Common myeloid progenitor, CD34-positive (primary cell): ENCODE measurements around the gene KIAA0319L.
A peak's percentile ranks its signal among the peaks of the same experiment; 100 is the strongest.

Source experiments
- CTCF ChIA-PET: fragments of 350-600 bp; sonication (Branson Sonifier 250); formaldehyde crosslinking; loops from one replicate; lab custom pipeline; 2021; ENCODE audit warnings: antibody characterized with exemption; lab: Charles Lee
- POLR2A ChIA-PET: fragments of 350-600 bp; sonication (Branson Sonifier 250); formaldehyde crosslinking; loops from one replicate; lab custom pipeline; 2021; ENCODE audit warnings: antibody characterized with exemption; lab: Charles Lee
- DNase-seq, 3 donors: peaks; one replicate each; pipeline versions ENCODE4 v3.0.0 to v3.0.0-alpha.2; 2013
- H3K27ac ChIP-seq, 2 experiments: 1 replicate in 1 of 2; 2 replicates in 1 of 2; pipeline ENCODE4 v1.7.0; 2013; ENCODE audit warnings: inconsistent platforms in 2 of 2, low read length in 2 of 2, mild to moderate bottlenecking in 2 of 2, low read depth in 1 of 2, moderate library complexity in 1 of 2; ENCODE audit not compliant: severe bottlenecking in 2 of 2, insufficient read depth in 1 of 2, poor library complexity in 1 of 2
- H3K27me3 ChIP-seq, 5 experiments: replicated peaks in 2 of 5; 1 replicate in 3 of 5; 2 replicates in 2 of 5; pipeline versions ENCODE4 v1.6.1 to v1.7.0; 2013; ENCODE audit warnings: low read length in 4 of 5, mild to moderate bottlenecking in 2 of 5, moderate library complexity in 2 of 5, inconsistent platforms in 1 of 5; ENCODE audit not compliant: insufficient read depth in 5 of 5, control insufficient read depth in 4 of 5
- H3K36me3 ChIP-seq, 4 experiments: 1 replicate in 2 of 4; 2 replicates in 2 of 4; pipeline versions ENCODE4 v1.6.1 to v1.7.0; 2013; ENCODE audit warnings: low read length in 3 of 4, control low read depth in 1 of 4, mild to moderate bottlenecking in 1 of 4; ENCODE audit not compliant: control insufficient read depth in 4 of 4, insufficient read depth in 4 of 4
- H3K4me1 ChIP-seq, 4 experiments: 1 replicate in 3 of 4; 2 replicates in 1 of 4; pipeline versions ENCODE4 v1.6.1 to v1.7.1; 2013; ENCODE audit warnings: low read length in 3 of 4, mild to moderate bottlenecking in 3 of 4, control low read depth in 1 of 4, inconsistent platforms in 1 of 4, moderate library complexity in 1 of 4; ENCODE audit not compliant: control insufficient read depth in 4 of 4, insufficient read depth in 4 of 4; ENCODE audit errors: control extremely low read depth in 1 of 4
- H3K4me3 ChIP-seq, 7 experiments: 1 replicate in 4 of 7; 2 replicates in 3 of 7; pipeline versions ENCODE4 v1.5.1 to v1.7.0; 2013; ENCODE audit warnings: mild to moderate bottlenecking in 7 of 7, low read length in 6 of 7, moderate library complexity in 6 of 7, inconsistent platforms in 2 of 7, low read depth in 2 of 7, control low read depth in 1 of 7; ENCODE audit not compliant: insufficient read depth in 4 of 7, control insufficient read depth in 1 of 7; ENCODE audit errors: extremely low read depth in 1 of 7
- H3K9me3 ChIP-seq, 5 experiments: 1 replicate in 4 of 5; 2 replicates in 1 of 5; pipeline versions ENCODE4 v1.6.1 to v1.7.1; 2013; ENCODE audit warnings: low read length in 4 of 5, mild to moderate bottlenecking in 2 of 5, inconsistent platforms in 1 of 5, low read depth in 1 of 5, moderate library complexity in 1 of 5; ENCODE audit not compliant: control insufficient read depth in 4 of 5, insufficient read depth in 2 of 5; ENCODE audit errors: control extremely low read depth in 1 of 5
- WGBS: methylation state at CpG from one replicate; pipeline ENCODE4 v1.1.5; 2013; ENCODE audit not compliant: insufficient coverage; 5-methylcytosine and 5-hydroxymethylcytosine counted together

The KIAA0319L gene

DNA sequence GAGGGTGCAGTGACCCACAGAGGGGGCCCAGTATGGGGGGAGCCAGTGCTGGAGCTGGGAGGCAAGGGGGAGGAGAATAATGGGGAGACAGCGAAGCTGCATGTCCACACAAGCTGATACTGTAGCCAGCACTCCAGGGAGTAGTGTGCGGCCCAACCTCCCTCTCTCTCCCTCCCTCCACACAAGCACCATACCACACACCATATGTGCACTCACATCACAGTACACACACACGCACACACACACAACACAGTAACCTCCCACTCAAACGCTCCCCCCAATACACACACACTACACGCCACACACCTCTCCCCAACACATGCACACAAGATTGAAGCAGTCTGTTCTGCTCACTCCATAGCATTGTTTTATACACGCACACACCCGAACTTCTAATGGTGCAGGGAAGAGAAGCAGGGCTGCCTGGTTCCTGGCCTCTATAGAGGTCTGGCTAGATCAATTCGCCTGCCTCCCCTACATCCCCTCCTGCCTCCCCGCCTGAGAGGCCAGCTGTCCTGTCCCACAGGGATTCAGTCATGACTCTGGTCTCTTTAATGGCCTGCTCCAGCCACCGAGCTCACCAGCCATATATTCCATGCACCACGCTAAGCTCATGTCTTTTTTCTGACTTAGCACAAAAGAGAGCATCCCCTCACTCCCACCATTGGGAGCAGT, 4.2 kb upstream of the KIAA0319L start:
- ChIA-PET CTCF (interaction anchor here (0.7 to 1.4 kb wide), 8 partner anchors 8 to 207 kb away, joined by 3 to 5 read pairs (median 4); partner anchors contain the start of gene TFAP2E), POLR2A (no interaction called here)
- WGBS, result 89% methylated on average over 11 of the region's 11 CpGs
- H3K4me3 ChIP-seq, result no peak overlapping the region
- no peak overlapping the region for H3K27ac ChIP-seq
- H3K4me1 ChIP-seq, result peaks cover 1 to 40% (median 34%) of the 10 kb centered on the region in 4 experiments
- no peaks in the 10 kb centered on the region for H3K27me3 ChIP-seq
- H3K9me3 ChIP-seq, result no peaks in the 10 kb centered on the region
- H3K36me3 ChIP-seq, result peaks cover 0 to 58% (median 17%) of the 10 kb centered on the region in 4 experiments
- DNase-seq, result no peak

- H3K9me3 ChIP-seq, result no peaks in the 10 kb centered on the region
- no peak for DNase-seq
- peaks cover 0 to 52% (median 14%) of the 10 kb centered on the region in 4 experiments for H3K36me3 ChIP-seq
- no peak overlapping the region for H3K4me3 ChIP-seq
- ChIA-PET POLR2A (no interaction called here), CTCF (interaction anchor here (0.9 to 1.4 kb wide), 4 partner anchors 11 to 208 kb away, joined by 3 to 5 read pairs (median 3); no protein-coding TSS in a partner anchor)
- peaks cover 8 to 46% (median 42%) of the 10 kb centered on the region in 4 experiments for H3K4me1 ChIP-seq
- H3K27ac ChIP-seq, result no peak overlapping the region
- 95% methylated on average over 39 of the region's 44 CpGs for WGBS
- no peaks in the 10 kb centered on the region for H3K27me3 ChIP-seq
Observed at GRCh38 chr1:35560256-35561225, 3.3 kb upstream of the KIAA0319L start.

DNA sequence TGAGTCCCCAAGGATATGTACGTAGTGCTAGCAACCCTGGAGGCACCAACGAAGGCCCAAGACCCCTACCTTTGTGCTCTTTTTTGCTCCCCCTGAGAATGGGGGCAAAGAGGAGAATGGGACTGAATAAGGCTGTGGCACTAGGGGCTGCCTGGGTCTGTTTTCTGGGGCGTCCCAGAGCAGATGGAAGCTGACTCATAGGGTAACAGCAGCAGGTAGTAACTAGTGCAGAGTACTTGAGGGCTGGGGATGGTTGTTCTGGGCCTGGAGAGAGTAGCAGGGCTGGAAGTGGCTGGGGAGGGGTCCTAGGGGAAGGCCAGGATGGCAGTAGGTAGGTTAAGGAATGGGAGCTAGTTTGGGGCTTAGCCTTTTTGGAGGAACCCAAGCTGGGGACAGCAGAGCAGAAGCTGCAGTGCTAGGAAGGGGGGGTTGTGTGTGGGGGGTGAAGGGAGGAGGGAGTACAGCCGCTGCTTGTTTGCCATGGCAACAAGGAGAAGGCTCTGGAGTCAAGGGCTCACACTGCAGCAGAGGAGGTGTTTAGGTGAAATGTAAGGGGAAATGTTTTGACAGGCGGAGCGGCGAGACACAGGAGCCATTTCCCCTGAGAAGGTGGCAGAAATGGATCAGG, 2.2 kb upstream of the KIAA0319L start:
- Histone ChIP-seq H3K4me3 (no peak overlapping the region), H3K9me3 (no peaks in the 10 kb centered on the region), H3K27me3 (no peaks in the 10 kb centered on the region), H3K4me1 (peaks cover 8 to 50% (median 43%) of the 10 kb centered on the region in 4 experiments), H3K27ac (no peak overlapping the region), H3K36me3 (peaks cover 0 to 42% (median 14%) of the 10 kb centered on the region in 4 experiments)
- DNase-seq, result peak in 2 of 3 donors; percentile 49 to 61
- CTCF ChIA-PET, result interaction anchor here (0.9 to 1.3 kb wide), 3 partner anchors 10 to 165 kb away, joined by 3 read pairs; no protein-coding TSS in a partner anchor
- POLR2A ChIA-PET, result no interaction called here
- 83% methylated on average over 7 of the region's 7 CpGs for WGBS

DNA sequence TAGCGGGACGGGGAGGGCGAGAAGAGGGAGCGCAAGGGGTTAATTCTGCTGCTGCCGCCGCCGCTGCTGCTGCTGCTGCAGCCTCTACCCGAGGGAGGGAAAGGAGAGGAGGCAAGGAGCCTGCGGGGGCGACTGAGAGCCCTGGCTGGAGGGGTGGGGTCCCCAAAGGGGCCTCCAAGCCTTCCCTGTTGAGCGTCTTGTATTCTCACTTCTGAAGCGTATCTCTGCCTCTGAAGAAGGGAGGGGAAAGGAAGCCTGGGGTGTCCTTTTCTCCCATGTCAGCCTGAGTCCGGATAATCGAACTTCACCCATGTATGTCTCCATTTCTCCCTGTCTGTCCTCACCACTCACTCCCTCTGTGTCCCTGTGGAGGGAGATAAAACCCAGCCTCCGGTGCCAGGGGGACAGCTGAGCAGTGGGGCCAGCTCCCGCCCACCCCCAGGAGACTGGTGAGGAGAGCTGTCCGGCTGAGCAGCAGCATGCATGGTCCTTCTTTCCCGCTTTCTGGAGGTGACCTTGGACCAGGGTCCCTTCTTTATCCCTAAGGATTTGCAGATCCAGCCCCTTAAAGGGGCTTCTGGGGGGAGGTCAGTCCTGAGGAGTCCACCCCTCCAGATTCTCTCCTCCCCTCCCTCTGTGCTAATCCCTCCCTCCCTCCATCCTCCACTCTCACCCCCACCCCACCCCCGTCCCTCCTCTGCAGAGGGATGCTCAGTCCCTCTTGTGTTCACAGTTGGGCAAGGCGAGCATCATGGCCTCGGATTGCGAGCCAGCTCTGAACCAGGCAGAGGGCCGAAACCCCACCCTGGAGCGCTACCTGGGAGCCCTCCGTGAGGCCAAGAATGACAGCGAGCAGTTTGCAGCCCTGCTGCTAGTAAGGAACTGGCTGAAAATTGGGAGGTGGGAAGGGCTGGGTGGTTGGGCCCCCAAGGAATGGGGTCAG, 1.4 kb upstream of the KIAA0319L start:
- Histone ChIP-seq H3K27me3 (no peaks in the 10 kb centered on the region), H3K4me1 (peaks cover 8 to 43% (median 42%) of the 10 kb centered on the region in 4 experiments), H3K4me3 (peak overlapping the region; percentile 82 to 95 (median 87)), H3K9me3 (no peaks in the 10 kb centered on the region), H3K27ac (peak overlapping the region in 1 of 2 experiments; percentile 85), H3K36me3 (peaks cover 0 to 39% (median 16%) of the 10 kb centered on the region in 4 experiments)
- WGBS, result 52% methylated on average over 16 of the region's 26 CpGs
- CTCF ChIA-PET, result interaction anchor here (0.9 kb wide), 1 partner anchor 10 kb away, joined by 3 read pairs; no protein-coding TSS in a partner anchor
- peak in 1 of 3 donors; percentile 52 for DNase-seq
- POLR2A ChIA-PET, result no interaction called here

GRCh38 chr1:35557611-35558373, 589 bp upstream of the KIAA0319L start, which contains the start of gene NCDN:
TSS of gene NCDN (plus strand) at chr1:35557799. CDS start at chr1:35558191, 392 bp downstream.
- CTCF ChIA-PET, result interaction anchor here (0.6 to 1.2 kb wide), 4 partner anchors 20 to 118 kb away, joined by 3 read pairs; no protein-coding TSS in a partner anchor
- H3K4me1 ChIP-seq, result peaks cover 8 to 35% (median 35%) of the 10 kb centered on the region in 4 experiments
- H3K9me3 ChIP-seq, result no peaks in the 10 kb centered on the region
- no peaks in the 10 kb centered on the region for H3K27me3 ChIP-seq
- peaks cover 0 to 36% (median 17%) of the 10 kb centered on the region in 4 experiments for H3K36me3 ChIP-seq
- H3K27ac ChIP-seq, result peak within 1 kb of the TSS; percentile 33 to 85
- under 1% methylated on average over 53 of the region's 58 CpGs for WGBS
- DNase-seq, result peak; percentile 97 to 99 (median 98)
- peak within 1 kb of the TSS; percentile 82 to 95 (median 87) for H3K4me3 ChIP-seq
- POLR2A ChIA-PET, result interaction anchor here (0.7 kb wide), 1 partner anchor 12 kb away, joined by 3 read pairs; no protein-coding TSS in a partner anchor
